ENCODE data around the gene PDIA5.
"Not testable (repeated sequence)": the region's sequence is repeated elsewhere in the genome, so short reads cannot be mapped to it uniquely, and the experiment has no call there.

Gene PDIA5

DNA sequence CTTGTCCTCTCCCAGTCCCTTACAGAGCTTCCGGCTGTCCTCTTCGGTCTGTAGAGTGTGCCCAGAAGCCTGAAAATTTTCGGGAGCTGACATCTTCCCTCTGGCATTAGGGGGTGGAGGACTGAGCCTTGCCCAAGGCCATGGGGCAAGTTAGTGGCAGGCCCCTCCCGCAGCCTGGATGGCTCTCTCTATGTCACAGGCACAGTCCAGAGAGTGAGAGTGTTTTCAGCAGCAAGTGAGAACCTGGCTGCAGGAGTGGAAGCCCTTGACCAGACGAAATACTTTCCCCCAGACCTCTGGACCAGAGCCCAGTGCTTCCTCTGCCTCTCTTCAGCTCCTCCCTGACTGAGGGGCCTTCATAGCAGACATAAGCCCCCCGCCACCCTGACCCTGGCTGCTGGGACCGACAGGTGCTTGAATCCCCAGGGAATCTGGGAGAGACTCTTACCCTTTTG lies 84.5 kb downstream of the PDIA5 start:
- DNase-seq = no peak

- DNase-seq = not testable (repeated sequence)
Observed at GRCh38 chr3:123151853-123152420, 85.1 kb downstream of the PDIA5 start.

DNA sequence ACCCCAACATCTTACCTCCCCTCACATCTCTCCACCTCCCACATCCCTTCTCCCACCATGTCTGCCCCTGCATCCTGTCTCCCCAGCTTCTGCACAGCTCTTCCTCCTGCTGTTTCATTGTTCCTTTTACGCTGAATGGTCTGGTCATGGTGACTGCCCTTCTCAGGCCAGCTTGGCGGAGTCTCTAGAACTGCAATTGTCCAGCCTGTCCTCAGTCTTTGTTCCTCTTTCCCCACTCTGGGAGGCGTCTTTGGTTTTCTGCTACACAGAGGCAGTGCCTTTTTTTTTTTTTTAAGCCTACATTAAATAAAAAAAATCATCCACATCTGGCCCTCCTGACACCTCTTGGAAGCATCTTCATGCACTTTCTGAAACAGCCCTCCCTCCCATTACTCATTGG lies 85.9 kb downstream of the PDIA5 start:
- no peak for DNase-seq

DNA sequence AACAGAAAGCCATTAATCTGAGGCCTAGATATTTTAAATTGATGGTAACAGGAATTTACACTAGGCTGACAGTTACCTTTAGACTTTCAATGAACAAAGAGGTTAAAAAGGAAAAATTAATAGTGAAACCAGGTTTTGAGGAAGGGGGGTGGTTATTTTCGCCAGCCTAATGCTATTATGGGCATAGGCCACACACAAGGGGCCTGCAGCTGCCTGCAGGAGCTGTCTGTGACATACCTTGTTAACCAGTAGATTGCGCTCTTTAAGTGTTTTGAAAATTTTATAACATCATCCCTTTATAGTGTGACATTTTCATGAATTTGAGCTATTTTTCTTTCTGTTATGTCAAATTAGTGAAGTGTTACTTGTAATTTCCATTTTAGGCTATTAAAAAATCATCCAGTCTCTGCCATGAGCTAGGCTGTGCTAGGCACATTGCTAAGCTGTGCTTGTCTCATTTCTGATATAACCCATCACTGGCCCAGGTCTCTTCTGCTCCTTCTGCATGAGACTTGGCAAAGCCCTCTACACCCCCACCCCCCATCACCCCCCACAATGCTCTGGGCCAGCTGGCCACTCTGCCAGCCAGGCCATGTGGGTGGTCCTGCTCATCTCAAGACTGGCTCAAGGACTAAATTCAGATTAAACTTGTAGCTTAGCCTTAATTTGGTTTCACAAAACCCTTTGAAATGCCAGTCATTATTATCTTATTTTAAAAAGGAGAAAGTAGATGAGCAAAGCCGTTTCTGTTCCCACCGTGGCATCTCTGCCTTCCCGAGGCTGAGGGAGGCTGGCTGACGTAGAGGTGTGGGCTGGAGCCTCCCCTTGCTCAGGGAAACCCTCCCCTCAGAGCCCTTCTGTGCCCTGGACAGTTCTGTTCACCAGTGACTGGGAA lies 86.5 kb downstream of the PDIA5 start:
- DNase-seq = no peak

DNA sequence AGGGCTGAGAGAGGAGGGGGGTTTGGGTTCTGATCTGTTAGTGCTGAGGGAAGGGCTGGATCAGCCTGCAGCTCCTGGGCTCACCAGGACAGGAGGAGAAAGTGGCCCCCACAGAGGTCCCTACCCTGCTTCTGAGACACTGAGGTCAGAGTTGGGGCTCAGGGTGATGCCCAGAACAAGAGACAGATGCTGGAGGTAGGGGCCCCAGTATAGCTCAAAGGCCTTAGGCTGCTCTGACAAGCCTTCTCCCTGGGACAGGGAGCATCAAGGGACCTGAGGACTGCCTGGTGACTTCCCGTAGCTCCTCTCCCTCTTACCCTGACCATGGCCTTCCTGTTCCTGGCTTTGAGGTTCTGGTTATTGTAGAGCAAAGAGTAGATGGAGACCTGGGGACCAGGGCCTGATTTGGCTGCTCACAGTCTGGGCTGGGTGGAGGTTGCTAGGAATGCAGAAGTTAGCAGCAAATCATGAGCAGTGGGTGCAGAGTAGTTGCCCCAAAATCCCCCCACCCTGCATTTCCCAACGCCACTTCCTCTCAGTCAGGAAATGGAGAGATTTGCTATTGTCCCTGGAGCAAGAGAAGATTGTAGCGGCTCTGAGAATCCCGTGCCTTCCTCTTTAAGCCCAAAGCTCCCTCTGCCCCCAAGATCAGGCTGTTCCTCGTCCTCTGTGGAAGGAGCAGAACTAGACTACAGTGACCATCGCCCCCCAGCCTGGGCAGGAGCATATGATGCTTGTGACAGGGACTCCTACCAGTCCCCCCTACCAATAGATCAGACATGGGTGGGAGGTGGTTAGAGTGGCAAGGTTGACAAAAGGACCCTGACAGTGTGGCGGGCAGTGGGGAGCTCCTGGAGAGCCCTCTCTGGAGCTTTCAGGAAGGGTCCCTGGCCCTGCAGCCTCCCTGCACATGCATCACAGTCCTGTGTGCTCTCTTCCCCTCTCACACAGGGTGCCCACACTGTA lies 87.5 kb downstream of the PDIA5 start:
- DNase-seq = no peak

- DNase-seq = no peak
Observed at GRCh38 chr3:123155471-123156011, 88.7 kb downstream of the PDIA5 start.

GRCh38 chr3:123156276-123156995 lies 89.6 kb downstream of the PDIA5 start:
- DNase-seq = no peak

GRCh38 chr3:123157209-123157597 lies 90.4 kb downstream of the PDIA5 start:
- DNase-seq = no peak

DNA sequence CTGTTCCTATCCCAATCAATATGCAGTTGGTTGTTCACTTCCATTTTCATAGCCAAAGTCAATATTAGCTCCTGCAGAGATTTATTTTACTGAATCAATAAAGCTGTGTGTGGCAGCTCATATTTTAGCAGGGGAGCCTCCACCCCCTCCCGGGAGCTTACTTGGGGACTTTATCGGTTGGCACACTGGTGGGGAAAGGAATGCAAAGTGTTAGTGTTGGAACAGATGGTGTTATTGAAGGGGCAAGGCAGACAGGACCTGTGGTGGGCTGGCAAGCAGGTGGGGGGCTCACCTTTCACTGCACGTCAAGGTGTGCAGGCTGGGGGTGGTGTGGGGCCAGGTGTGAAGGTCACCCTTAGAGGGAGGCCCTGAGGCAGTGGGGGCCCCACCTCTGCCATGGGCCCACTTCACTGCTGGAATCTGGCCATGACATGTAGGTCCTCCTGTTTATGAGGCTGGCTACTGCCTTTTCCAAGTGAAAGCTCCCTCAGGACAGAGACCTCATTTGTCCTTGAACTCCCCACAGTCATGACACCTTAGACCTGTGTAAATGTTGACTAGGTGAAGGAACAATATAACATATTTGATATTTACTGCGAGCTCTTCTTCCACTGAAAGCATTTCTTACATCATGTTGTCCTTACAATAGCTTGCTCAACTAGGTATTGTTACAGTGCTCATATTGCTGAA lies 90.9 kb downstream of the PDIA5 start:
- no peak for DNase-seq

DNA sequence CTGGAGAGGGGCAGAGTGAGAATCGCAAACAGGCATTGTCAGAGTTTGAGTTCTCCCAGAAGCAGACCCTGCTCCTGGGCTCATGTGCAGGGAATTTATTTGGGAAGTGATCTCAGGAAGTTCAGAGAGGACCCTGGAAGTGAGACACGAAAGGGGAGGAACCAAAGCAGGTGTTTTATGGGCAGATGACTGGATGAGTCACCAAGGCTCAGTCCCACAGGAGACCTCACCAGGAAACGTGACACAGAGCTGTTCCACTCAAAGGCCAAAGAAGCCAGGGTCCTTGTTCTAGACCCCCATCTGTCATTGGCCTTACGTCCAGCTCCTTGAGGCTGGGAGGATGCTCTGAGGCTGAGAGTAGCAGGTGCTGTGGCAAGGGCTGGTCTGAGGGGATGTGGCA lies 91.5 kb downstream of the PDIA5 start:
- no peak for DNase-seq

DNA sequence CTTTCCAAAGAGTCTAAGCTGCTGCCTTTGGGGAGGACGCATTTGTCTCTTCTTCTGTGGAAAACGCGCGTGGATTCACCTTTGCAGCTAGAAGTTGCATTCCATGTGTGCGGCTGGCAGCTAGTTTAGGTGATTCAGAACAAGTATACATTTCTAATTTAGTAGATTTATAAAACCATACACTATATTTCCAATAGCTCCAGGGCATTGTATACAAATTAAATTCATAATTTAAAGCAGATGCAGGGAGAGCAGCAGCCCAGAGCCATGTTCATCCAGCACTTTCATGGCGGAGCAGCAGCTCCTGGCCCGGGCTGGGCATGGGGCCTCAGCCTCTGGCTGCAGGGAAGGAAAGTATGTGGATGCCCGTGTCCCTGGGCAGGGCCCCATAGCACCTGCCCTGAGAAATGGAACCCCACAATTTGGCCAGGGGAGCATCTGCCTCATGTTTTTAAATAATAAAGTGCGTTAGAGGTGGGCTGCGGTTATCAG lies 92.1 kb downstream of the PDIA5 start:
- no peak for DNase-seq

- DNase-seq = no peak
Observed at GRCh38 chr3:123159926-123160635, 93.3 kb downstream of the PDIA5 start.

GRCh38 chr3:123161167-123161566 lies 94.3 kb downstream of the PDIA5 start:
- DNase-seq = no peak

DNA sequence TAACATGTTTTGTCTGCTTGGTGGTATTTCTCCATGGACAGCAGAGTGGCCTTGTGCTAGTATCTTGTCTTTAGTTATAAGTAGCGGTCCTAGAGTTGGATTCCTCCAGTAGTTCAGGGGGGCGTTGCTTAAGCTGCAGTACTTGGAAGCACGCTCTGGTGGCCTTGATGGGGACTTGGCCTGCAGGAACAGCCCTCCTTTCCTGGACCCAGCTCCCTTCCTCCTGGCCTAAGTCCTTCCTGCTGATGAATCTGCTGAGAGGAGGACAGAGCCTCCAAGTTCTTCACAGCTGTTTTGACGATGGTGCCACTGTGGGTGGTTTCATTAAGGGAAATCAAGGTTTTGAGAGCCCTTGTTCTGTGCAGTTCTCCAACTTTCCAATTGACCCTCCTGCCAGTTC lies 96.3 kb downstream of the PDIA5 start:
- no peak for DNase-seq

DNA sequence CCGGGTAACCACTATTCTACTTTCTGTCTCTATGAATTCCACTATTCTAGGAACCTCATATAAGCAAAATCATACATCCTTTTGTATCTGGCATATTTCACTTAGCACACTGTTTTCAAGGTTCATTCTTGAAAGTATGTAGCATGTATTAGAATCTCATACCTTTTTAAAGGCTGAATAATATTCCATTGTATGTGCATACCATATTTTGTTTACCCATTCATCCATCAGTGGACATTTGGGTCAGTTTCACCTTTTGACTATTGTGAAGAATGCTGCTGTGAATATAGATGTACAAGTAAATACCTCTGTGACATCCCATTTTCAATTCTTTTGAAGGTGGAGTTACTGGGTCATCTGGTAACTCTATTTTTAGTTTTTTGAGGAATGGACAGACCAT lies 98.3 kb downstream of the PDIA5 start:
- no peak for DNase-seq

DNA sequence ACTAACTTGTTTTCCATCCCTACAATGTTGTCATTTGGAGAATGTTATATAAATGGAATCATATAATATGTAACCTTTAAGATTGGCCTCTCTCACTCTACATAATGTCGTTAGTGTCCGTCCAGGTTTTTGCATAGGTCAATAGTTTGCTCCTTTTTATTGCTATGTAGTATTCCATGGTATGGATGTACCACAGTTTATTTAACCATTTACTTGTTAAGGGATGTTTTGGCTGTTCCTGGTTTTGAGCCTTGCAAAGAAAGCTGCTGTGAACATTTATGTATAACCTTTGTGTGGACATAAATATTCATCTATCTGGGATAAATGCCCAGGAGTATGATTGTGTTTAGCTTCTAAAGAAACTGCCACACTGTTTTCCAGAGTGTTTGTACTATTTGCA lies 100.9 kb downstream of the PDIA5 start:
- no peak for DNase-seq

GRCh38 chr3:123168122-123168521 lies 101.3 kb downstream of the PDIA5 start:
- no peak for DNase-seq

- no peak for DNase-seq
Observed at GRCh38 chr3:123168605-123169004, 101.8 kb downstream of the PDIA5 start.

- no peak for DNase-seq
Observed at GRCh38 chr3:123169492-123169929, 102.7 kb downstream of the PDIA5 start.

DNA sequence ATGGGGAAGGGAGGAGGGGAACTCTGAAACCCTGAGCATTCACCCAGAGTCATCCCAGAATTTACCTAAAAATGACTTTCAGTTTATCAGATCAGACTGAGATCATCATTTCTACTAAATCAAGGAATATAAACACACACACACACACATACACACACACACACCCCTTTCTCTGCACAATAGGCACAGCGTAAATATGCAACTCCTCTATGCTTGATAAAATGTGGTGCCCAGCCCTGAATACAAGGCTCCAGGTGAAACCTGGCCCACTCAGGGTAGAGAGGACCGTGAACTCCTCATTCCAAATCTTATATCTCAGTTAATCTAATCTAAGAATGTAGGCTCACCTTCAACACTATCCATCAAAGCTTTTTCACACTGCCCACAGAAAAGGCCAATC lies 103.1 kb downstream of the PDIA5 start:
- no peak for DNase-seq

- no peak for DNase-seq
Observed at GRCh38 chr3:123180791-123181190, 114.0 kb downstream of the PDIA5 start.

All from activated CD4-positive, CD25-positive, alpha-beta regulatory T cell (primary cell).